Muscle layer of duodenum (tissue), 2 donors: ENCODE measurements around the gene VPS35L.

ENCODE experiments used
- H3K27ac ChIP-seq: one replicate; pipeline ENCODE4 v1.7.0; 2013; ENCODE audit warnings: mild to moderate bottlenecking, low read length
- H3K27me3 ChIP-seq: one replicate; pipeline ENCODE4 v1.7.0; 2013; ENCODE audit warnings: low read depth, mild to moderate bottlenecking, control low read depth, low read length
- H3K36me3 ChIP-seq, 2 donors: one replicate each; pipeline ENCODE4 v1.7.0; 2013; ENCODE audit warnings: low read length in 2 of 2, control low read depth in 1 of 2, mild to moderate bottlenecking in 1 of 2; ENCODE audit not compliant: insufficient read depth in 2 of 2, control insufficient read depth in 1 of 2
- H3K4me1 ChIP-seq, 2 donors: one replicate each; pipeline ENCODE4 v1.7.0; 2013; ENCODE audit warnings: low read length in 2 of 2, mild to moderate bottlenecking in 2 of 2, control low read depth in 1 of 2, moderate library complexity in 1 of 2; ENCODE audit not compliant: insufficient read depth in 2 of 2, control insufficient read depth in 1 of 2
- H3K4me3 ChIP-seq, 2 donors: one replicate each; pipeline ENCODE4 v1.7.0; 2013; ENCODE audit warnings: low read length in 2 of 2, low read depth in 1 of 2, mild to moderate bottlenecking in 1 of 2
- H3K9me3 ChIP-seq, 2 donors: one replicate each; pipeline ENCODE4 v1.7.0; 2013; ENCODE audit warnings: low read length in 2 of 2, control low read depth in 1 of 2, mild to moderate bottlenecking in 1 of 2; ENCODE audit not compliant: control insufficient read depth in 1 of 2
- donor health status: healthy.

The VPS35L gene

GRCh38 chr16:19574615-19575014, 19.1 kb downstream of the VPS35L start:
- peaks cover 34 to 67% of the 10 kb centered on the region in 2 donors for H3K36me3 ChIP-seq
- H3K4me3 ChIP-seq = no peak overlapping the region
- H3K27me3 ChIP-seq = no peaks in the 10 kb centered on the region
- H3K27ac ChIP-seq = no peak overlapping the region
- H3K4me1 ChIP-seq = peaks cover 0 to 7% of the 10 kb centered on the region in 2 donors
- H3K9me3 ChIP-seq = no peaks in the 10 kb centered on the region

GRCh38 chr16:19578378-19578971, 23.0 kb downstream of the VPS35L start:
- H3K4me3 ChIP-seq = no peak overlapping the region
- H3K27ac ChIP-seq = peak overlapping the region; percentile 25
- peaks cover 61 to 73% of the 10 kb centered on the region in 2 donors for H3K36me3 ChIP-seq
- peaks cover 0 to 4% of the 10 kb centered on the region in 2 donors for H3K9me3 ChIP-seq
- H3K4me1 ChIP-seq = peaks cover 0 to 7% of the 10 kb centered on the region in 2 donors
- H3K27me3 ChIP-seq = no peaks in the 10 kb centered on the region

- Histone ChIP-seq H3K27ac (no peak overlapping the region), H3K9me3 (peaks cover 0 to 4% of the 10 kb centered on the region in 2 donors), H3K36me3 (peaks cover 43 to 54% of the 10 kb centered on the region in 2 donors)
Measured at GRCh38 chr16:19582050-19582831, 26.7 kb downstream of the VPS35L start.

GRCh38 chr16:19583665-19584300, 28.3 kb downstream of the VPS35L start:
- H3K27ac ChIP-seq = no peak overlapping the region
- peaks cover 34 to 43% of the 10 kb centered on the region in 2 donors for H3K36me3 ChIP-seq
- H3K9me3 ChIP-seq = peaks cover 0 to 4% of the 10 kb centered on the region in 2 donors
- peaks cover 3 to 7% of the 10 kb centered on the region in 2 donors for H3K4me1 ChIP-seq
- H3K27me3 ChIP-seq = no peaks in the 10 kb centered on the region
- no peak overlapping the region for H3K4me3 ChIP-seq

More at GRCh38 chr16:19582050-19582831, 26.7 kb downstream of the VPS35L start:
- Histone ChIP-seq H3K4me1 (peaks cover 0 to 7% of the 10 kb centered on the region in 2 donors), H3K27me3 (no peaks in the 10 kb centered on the region), H3K4me3 (no peak overlapping the region)

- no peak overlapping the region for H3K4me3 ChIP-seq
- peaks cover 14 to 17% of the 10 kb centered on the region in 2 donors for H3K36me3 ChIP-seq
- H3K4me1 ChIP-seq = peaks cover 6 to 17% of the 10 kb centered on the region in 2 donors
- peak overlapping the region; percentile 45 for H3K27ac ChIP-seq
- H3K27me3 ChIP-seq = no peaks in the 10 kb centered on the region
- H3K9me3 ChIP-seq = no peaks in the 10 kb centered on the region
Measured at GRCh38 chr16:19588661-19589060, 33.2 kb downstream of the VPS35L start.

- peaks cover 14 to 19% of the 10 kb centered on the region in 2 donors for H3K36me3 ChIP-seq
- H3K27ac ChIP-seq = peak overlapping the region; percentile 45
- H3K4me1 ChIP-seq = peaks cover 6 to 17% of the 10 kb centered on the region in 2 donors
- no peaks in the 10 kb centered on the region for H3K27me3 ChIP-seq
- no peaks in the 10 kb centered on the region for H3K9me3 ChIP-seq
- H3K4me3 ChIP-seq = no peak overlapping the region
Measured at GRCh38 chr16:19589106-19589505, 33.6 kb downstream of the VPS35L start.

GRCh38 chr16:19589771-19590302, 34.3 kb downstream of the VPS35L start:
- Histone ChIP-seq H3K4me3 (no peak overlapping the region), H3K4me1 (peaks cover 6 to 20% of the 10 kb centered on the region in 2 donors), H3K9me3 (no peaks in the 10 kb centered on the region), H3K36me3 (peaks cover 14 to 21% of the 10 kb centered on the region in 2 donors), H3K27me3 (no peaks in the 10 kb centered on the region), H3K27ac (peak overlapping the region; percentile 45)

GRCh38 chr16:19595043-19595767, 39.7 kb downstream of the VPS35L start:
- Histone ChIP-seq H3K4me1 (peaks cover 0 to 6% of the 10 kb centered on the region in 2 donors), H3K27me3 (no peaks in the 10 kb centered on the region), H3K4me3 (no peak overlapping the region), H3K36me3 (peaks cover 10 to 35% of the 10 kb centered on the region in 2 donors), H3K27ac (no peak overlapping the region), H3K9me3 (no peaks in the 10 kb centered on the region)

GRCh38 chr16:19598805-19599510, 43.5 kb downstream of the VPS35L start:
- Histone ChIP-seq H3K27me3 (no peaks in the 10 kb centered on the region), H3K4me3 (no peak overlapping the region), H3K36me3 (peaks cover 7 to 35% of the 10 kb centered on the region in 2 donors), H3K27ac (no peak overlapping the region), H3K9me3 (no peaks in the 10 kb centered on the region), H3K4me1 (peaks cover 0 to 6% of the 10 kb centered on the region in 2 donors)

- Histone ChIP-seq H3K27me3 (no peaks in the 10 kb centered on the region), H3K27ac (no peak overlapping the region), H3K9me3 (no peaks in the 10 kb centered on the region), H3K36me3 (peaks cover 13 to 28% of the 10 kb centered on the region in 2 donors), H3K4me3 (no peak overlapping the region), H3K4me1 (peaks cover 0 to under 1% of the 10 kb centered on the region in 2 donors)
Measured at GRCh38 chr16:19599968-19600716, 44.6 kb downstream of the VPS35L start.
